Measurements from ENCODE around the gene WAC. TPM values are rescaled to one million over a fixed set of nuclear protein-coding genes. Genes with fewer than 3 reads are reported as not detected.

Gene WAC
- total and polyA plus RNA-seq, 2 of the 13 experiments (the other 11 are each of a cell fraction or from before 2014, with no cell fraction given) = 69.1 to 96.2 TPM

DNA sequence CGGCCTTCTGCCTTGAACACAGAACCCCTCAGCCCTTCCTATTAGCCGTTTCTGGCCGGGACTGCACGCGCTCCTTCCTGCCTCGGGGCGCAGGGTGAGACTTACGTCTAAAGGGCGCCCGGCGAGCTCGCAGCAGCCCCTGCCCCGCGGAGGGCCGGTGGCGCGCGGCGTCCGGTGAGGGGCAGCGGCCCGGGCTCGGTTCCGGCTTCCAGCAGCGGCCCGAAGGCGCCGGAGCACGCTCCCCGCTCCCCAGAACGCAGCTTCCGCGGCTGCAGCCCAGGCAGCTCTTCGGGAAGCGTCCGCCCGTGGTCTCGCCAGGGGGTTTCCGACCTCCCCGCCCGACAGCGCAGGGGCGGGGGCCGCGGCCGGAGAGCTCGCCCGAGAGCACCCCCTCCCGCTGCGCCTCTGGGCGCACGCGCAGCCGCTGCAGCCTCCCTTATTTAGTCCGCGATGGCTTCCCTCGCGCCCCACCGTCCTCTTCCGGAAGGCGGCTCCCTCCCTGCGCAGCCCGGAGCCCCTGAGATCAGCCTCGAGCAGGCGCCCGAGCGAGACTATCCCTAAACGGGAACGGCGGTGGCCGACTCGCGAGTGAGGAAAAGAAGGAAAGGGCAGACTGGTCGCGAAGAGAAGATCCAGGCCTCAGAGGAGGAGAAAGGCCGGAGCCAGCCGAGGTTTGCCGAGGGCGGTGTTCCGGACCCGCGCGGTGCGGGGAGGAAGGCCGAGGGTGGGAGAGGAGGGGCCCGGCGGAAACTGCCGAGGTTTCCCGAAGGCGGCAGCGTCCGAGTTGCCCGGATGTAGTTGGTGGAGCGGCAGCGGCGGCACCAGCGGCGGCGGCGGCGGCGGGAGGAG, at the start of gene WAC (continued):
- peak; percentile 23; the same call in 1 of the 2 replicates for TF ChIP-seq ZNF776 (CRISPR knock-in tag; IDR thresholded peaks at IDR 0.05)
- TF ChIP-seq, protein P1, sequence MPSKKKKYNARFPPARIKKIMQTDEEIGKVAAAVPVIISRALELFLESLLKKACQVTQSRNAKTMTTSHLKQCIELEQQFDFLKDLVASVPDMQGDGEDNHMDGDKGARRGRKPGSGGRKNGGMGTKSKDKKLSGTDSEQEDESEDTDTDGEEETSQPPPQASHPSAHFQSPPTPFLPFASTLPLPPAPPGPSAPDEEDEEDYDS (CRISPR knock-in tag; IDR thresholded peaks at IDR 0.05) = peak; percentile 87
- TF ChIP-seq ZNF510 (CRISPR knock-in tag; IDR thresholded peaks at IDR 0.05; ENCODE audit: low read depth) = 0 out of 2 replicates have a peak, but pooled peaks have one; percentile 32
- TF ChIP-seq ZNF841 (CRISPR knock-in tag; IDR thresholded peaks at IDR 0.05; ENCODE audit: borderline replicate concordance) = 0 out of 2 replicates have a peak, but pooled peaks have one; percentile 62
- no peak for TF ChIP-seq HNRNPUL1 (IDR thresholded peaks at IDR 0.05; ENCODE audit: low read depth, low read length)
- no peak for TF ChIP-seq MTF1 (CRISPR knock-in tag; IDR thresholded peaks at IDR 0.05)
- peak; percentile 95 for TF ChIP-seq KAT8 (CRISPR knock-in tag; IDR thresholded peaks at IDR 0.05)
- no peak for TF ChIP-seq IKZF1 (IDR thresholded peaks at IDR 0.05)
- TF ChIP-seq, protein P2, sequence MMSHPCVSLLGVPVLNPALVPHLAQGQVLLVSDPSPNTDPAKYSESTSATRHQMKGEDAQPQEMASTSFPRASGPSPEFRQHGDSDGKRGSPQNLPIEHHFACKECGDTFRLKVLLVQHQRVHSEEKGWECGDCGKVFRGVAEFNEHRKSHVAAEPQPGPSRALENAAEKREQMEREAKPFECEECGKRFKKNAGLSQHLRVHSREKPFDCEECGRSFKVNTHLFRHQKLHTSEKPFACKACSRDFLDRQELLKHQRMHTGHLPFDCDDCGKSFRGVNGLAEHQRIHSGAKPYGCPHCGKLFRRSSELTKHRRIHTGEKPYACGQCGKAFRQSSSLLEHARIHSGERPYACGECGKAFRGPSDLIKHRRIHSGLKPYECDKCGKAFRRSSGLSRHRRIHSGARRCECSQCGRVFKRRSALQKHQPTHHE (CRISPR knock-in tag; IDR thresholded peaks at IDR 0.05; ENCODE audit: borderline replicate concordance) = peak; percentile 89; the same call in 1 of the 2 replicates
- TF ChIP-seq ZNF253 (CRISPR knock-in tag; IDR thresholded peaks at IDR 0.05; ENCODE audit: borderline replicate concordance) = no peak
- TF ChIP-seq, protein P3, sequence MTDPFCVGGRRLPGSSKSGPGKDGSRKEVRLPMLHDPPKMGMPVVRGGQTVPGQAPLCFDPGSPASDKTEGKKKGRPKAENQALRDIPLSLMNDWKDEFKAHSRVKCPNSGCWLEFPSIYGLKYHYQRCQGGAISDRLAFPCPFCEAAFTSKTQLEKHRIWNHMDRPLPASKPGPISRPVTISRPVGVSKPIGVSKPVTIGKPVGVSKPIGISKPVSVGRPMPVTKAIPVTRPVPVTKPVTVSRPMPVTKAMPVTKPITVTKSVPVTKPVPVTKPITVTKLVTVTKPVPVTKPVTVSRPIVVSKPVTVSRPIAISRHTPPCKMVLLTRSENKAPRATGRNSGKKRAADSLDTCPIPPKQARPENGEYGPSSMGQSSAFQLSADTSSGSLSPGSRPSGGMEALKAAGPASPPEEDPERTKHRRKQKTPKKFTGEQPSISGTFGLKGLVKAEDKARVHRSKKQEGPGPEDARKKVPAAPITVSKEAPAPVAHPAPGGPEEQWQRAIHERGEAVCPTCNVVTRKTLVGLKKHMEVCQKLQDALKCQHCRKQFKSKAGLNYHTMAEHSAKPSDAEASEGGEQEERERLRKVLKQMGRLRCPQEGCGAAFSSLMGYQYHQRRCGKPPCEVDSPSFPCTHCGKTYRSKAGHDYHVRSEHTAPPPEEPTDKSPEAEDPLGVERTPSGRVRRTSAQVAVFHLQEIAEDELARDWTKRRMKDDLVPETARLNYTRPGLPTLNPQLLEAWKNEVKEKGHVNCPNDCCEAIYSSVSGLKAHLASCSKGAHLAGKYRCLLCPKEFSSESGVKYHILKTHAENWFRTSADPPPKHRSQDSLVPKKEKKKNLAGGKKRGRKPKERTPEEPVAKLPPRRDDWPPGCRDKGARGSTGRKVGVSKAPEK (CRISPR knock-in tag; IDR thresholded peaks at IDR 0.05; ENCODE audit: borderline replicate concordance) = no peak
- no peak; the same call in 1 of the 2 replicates for TF ChIP-seq CHD2 (IDR thresholded peaks at IDR 0.05; ENCODE audit: low read depth, low read length)
- no peak for TF ChIP-seq ZNF274 (CRISPR knock-in tag; IDR thresholded peaks at IDR 0.05)
- peak; percentile 99 for TF ChIP-seq ZFY (CRISPR knock-in tag; IDR thresholded peaks at IDR 0.05)
- TF ChIP-seq TP53 (CRISPR knock-in tag; conservative IDR thresholded peaks at IDR 0.05) = no peak
- TF ChIP-seq NBN (conservative IDR thresholded peaks at IDR 0.05) = no peak
- TF ChIP-seq, protein P4, sequence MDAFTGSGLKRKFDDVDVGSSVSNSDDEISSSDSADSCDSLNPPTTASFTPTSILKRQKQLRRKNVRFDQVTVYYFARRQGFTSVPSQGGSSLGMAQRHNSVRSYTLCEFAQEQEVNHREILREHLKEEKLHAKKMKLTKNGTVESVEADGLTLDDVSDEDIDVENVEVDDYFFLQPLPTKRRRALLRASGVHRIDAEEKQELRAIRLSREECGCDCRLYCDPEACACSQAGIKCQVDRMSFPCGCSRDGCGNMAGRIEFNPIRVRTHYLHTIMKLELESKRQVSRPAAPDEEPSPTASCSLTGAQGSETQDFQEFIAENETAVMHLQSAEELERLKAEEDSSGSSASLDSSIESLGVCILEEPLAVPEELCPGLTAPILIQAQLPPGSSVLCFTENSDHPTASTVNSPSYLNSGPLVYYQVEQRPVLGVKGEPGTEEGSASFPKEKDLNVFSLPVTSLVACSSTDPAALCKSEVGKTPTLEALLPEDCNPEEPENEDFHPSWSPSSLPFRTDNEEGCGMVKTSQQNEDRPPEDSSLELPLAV (CRISPR knock-in tag; conservative IDR thresholded peaks at IDR 0.05; ENCODE audit: low read depth) = no peak
- peak; percentile 47; the same call in 1 of the 2 replicates for TF ChIP-seq ZNF569 (CRISPR knock-in tag; IDR thresholded peaks at IDR 0.05; ENCODE audit: borderline replicate concordance)
- TF ChIP-seq, protein P5, sequence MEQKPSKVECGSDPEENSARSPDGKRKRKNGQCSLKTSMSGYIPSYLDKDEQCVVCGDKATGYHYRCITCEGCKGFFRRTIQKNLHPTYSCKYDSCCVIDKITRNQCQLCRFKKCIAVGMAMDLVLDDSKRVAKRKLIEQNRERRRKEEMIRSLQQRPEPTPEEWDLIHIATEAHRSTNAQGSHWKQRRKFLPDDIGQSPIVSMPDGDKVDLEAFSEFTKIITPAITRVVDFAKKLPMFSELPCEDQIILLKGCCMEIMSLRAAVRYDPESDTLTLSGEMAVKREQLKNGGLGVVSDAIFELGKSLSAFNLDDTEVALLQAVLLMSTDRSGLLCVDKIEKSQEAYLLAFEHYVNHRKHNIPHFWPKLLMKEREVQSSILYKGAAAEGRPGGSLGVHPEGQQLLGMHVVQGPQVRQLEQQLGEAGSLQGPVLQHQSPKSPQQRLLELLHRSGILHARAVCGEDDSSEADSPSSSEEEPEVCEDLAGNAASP (CRISPR knock-in tag; IDR thresholded peaks at IDR 0.05; ENCODE audit: borderline replicate concordance) = no peak
- no peak for TF ChIP-seq PCBP2 (optimal IDR thresholded peaks at IDR 0.05; ENCODE audit: low read depth, low read length, poor library complexity, severe bottlenecking)
- TF ChIP-seq ZNF431 (CRISPR knock-in tag; IDR thresholded peaks at IDR 0.05; ENCODE audit: borderline replicate concordance, low read depth) = peak; percentile 55
- no peak for TF ChIP-seq GATA4 (IDR thresholded peaks at IDR 0.05; ENCODE audit: borderline replicate concordance, low read depth)
